22Rv1 (cell line): ENCODE results near the gene TRPC5OS.

Experiments used
- CTCF ChIP-seq: fragments of 450-650 bp; IDR thresholded peaks from 2 replicates; pipeline ENCODE4 v1.5.1; 2017; ENCODE audit warnings: mild to moderate bottlenecking
- ZFX ChIP-seq: fragments of 450-650 bp; IDR thresholded peaks from 2 replicates; pipeline ENCODE4 v1.6.1; 2017; ENCODE audit warnings: antibody characterized with exemption, borderline replicate concordance

- TF ChIP-seq CTCF (no peak), ZFX (no peak)
These were observed 25.0 kb upstream of the TRPC5OS start for GRCh38 chrX:111850975-111851374.
